NCI-H187 (cell line): Measurements from ENCODE around the gene LCLAT1.
A peak's percentile ranks its signal among the peaks of the same experiment; 100 is the strongest.
"Not testable (repeated sequence)": the region's sequence is repeated elsewhere in the genome, so short reads cannot be mapped to it uniquely, and the experiment has no call there.

Experiments used
- DNase-seq, 2 experiments: peaks; one replicate each; lab custom pipeline; 2025; lab: John Stamatoyannopoulos, UW

Gene LCLAT1

DNA sequence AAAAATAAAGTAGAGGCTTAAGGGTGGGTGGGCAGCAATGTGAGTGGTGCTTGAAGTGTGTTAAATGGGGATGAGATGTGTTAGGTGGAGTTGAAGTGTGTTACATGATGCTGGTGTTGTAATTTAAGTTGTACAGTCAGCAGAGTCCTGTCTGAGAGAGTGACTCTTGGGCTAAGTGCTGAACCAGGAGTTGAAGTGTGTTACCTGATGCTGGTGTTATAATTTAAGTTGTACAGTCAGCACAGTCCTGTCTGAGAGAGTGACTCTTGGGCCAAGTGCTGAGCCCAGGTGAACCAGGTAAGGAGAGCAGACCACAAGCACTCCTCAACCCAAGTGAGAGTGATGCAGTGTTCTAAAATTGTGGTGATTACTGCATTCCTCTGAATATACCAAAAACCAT lies 40.6 kb downstream of the LCLAT1 start:
- DNase-seq = peak; percentile 35 to 63

DNA sequence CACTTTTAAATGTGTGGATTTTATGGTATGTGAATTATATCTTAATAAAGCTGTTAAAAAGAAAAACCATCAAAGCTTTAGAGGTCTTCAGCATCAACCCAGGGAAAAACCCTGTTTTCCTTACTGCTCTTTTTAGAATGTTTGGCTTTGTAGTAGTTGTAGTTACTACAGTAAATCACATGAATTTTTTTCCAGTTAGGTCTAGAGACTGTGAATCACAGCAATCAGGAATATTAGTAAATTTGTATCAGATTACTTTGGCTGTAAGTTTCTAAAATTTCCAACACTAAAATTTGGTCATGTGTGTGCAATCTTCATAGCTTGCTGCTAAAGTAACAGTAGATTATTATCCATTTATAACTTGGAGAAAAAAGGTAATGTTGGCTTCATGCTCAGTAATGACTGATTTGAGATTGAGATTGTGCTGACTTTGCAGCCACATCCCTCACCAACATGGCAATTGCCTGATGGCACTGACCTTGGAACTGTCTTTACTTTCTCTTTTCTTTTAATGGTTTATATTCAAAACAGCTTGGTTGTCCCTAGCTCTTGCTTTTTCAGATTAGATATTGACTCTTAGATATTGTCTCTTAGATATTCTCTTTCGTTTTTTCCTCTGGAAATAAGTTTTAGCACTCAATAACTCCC lies 41.1 kb downstream of the LCLAT1 start:
- DNase-seq = no peak

DNA sequence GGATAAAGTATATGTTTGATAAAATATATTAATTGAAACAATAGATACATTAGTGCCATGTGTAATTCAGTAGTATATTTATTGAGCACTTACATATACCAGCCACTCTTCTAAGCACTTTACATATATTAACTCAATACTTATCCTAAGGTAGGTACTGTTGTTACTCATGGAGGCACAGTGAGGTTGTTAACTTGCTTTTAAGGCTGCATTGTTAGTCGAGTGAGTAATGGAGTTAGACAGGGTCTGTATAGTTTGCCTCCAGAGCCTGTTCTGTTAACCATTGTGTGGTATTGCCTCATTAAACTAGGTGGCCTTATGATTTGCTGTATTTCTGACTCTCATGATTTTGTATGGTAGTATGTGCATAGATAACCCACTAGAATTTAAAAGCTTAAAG lies 44.2 kb downstream of the LCLAT1 start:
- DNase-seq = no peak

DNA sequence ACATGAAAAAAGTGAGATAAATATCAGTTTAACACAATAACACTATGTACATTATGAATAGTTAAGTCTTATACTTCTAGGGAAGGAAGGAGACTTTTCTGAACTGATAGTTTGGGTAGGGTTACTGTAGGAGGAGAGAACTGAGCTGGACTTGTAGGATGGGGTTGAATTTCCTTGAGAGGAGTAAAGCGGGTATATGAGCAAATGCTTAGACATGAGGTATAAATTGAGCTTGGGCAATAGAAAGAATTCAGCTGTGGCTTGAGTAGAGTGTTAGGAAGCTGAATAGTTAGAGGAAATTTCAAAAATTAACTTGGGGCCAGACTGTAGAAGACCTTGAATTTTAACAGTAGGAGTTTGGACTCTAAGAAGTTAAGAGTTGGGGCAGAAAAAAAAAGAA lies 45.1 kb downstream of the LCLAT1 start:
- no peak for DNase-seq

DNA sequence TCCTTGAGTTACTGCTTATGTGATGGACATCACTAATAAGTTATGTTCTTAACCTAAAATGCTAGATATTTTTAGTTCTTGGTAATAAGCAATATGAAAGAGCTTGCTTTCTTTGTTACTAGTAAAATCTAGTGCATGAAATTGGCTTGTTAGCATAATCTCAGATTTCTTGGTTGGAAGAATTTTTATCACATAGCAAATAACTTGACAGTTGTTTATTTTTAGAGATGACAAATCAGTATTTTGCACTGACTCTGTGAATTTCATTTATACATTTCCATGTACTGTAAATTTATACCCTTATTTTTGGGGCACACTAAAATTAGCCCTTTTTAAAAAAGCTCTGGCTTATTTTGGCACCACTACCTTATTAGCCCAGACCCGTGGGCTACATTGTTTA lies 45.6 kb downstream of the LCLAT1 start:
- DNase-seq = no peak

DNA sequence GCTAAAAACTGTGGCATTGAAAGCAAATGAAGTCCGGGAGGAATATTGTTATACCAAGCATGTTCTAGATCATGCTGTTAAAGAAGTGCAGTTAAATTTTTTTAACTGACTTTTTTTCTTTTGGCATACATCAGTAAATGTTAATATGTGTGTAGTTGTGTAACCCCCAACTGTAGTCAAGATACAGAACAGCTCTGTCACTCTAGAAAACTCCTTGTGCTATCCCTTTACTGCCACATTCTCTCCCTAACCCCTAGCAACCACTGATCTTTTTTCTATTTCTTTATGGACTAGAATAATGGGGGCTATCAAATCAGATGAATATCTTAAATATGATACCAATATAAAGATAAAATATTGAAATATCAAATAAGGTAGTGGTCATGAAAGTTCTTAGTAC lies 46.4 kb downstream of the LCLAT1 start:
- no peak for DNase-seq

DNA sequence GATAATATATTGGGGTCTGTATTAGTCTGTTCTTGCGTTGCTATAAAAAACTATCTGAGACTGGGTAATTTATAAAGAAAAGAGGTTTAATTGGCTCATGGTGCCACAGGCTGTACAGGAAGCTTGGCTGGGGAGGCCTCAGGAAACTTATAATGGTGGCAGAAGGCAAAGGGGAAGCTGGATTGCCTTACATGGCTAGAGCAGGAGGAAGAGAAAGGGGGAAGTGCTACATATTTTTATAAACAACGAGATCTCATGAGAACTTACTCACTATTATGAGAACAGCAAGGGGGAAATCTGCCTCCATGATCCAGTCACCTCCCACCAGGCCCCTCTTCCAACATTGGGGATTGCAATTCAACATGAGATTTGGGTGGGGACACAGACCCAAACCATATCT lies 48.9 kb downstream of the LCLAT1 start:
- not testable (repeated sequence) for DNase-seq

DNA sequence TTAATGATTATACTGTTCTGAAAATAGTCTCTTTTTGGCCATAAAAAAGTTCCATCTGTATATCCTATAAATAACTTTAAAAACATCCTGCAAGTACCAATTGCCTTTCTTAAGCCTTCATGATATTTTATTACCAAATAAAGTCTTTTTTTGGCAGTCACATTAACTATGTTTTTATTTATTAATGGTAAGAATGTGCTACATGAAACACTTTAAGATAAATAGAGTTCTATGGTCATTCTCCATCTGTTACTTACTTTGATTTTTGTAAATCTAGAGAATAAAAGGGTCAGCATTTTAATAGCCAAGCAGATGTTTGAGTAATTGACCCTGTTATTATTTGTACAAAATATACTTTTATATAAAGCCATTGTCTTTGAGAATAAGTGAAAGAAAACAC lies 52.6 kb downstream of the LCLAT1 start:
- no peak for DNase-seq

DNA sequence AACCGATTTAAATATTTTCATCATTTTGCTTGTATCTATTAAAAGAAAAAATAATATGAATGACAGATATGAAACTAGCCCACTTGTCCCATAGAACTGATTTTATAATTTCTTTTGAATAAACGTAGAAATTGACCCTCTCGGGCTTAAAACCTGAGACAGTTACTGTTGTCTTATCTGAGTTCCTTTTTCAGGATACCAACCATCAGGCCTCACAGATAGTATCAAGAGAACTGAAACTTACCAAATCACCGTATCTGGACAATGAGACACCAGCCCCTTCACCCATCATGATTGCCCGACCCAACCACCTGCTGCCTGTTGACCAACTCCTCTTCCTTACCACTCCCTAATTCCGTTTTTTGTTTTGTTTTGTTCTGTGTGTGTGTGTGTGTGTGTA lies 53.7 kb downstream of the LCLAT1 start:
- DNase-seq = no peak

DNA sequence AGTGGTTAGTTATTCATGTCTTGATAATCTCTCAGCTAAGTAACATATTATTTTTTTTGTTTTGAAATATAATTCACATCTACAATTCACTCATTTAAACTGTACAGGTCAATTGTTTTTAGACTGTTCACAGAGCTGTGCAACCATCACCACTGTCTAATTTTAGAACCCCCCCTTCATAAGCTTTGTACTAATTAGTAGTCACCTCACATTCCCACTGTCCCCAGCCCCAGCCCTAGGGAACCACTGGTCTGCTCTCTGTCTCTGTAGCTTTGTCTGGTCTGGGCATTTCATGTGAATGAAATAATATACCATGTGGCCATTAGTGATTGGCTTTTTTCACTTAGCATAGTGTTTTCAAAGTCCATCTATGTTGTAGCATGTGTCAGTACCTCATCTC lies 55.3 kb downstream of the LCLAT1 start:
- DNase-seq = no peak

DNA sequence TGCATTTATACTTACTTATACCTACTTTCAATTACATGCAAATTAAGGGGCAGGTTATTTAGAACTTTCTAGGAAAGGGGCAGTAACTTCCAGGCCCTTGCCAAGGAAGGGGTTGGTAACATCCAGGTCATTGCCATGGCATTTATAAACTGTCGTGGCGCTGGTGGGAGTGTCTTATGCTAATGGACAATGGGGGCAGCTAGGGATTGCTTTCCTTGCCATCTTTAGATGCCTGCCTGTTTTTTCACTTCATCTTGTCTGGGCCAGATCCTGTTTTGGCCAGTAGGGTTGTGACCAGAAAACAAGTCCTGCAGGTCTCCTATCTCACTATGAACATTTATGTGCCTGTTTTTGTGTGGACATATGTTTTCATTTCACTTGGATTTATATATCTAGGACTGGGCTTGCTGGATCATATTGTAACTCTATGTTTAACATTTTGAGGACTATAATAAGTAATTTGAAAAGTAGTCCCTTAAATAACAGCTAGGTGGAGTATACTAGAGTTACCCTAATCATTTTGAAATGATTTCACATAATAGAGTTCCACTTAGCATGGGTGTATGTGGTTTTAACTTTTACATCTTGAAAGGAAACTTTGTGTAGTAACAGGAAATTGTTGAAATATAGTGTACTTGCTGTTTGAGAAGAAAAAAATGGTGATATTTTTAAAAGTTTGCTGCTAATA lies 56.1 kb downstream of the LCLAT1 start:
- no peak for DNase-seq

DNA sequence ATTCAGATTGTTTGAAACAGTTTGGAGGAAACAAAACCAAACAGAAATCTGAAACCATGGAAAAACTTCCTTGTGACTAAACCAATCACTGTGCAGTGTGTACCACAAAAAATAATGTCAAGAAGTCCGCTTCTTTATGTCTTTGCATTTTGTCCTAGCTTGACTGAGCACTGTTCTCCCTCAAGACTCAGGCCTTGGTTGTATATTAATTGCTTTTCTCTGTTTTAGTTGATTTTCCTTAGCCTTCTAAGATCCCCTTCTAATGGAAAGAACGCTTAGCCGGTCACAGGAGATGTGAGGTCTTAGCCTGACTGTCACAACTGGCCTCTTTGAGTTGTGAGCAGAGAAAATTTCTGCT lies 56.6 kb downstream of the LCLAT1 start:
- DNase-seq = no peak

DNA sequence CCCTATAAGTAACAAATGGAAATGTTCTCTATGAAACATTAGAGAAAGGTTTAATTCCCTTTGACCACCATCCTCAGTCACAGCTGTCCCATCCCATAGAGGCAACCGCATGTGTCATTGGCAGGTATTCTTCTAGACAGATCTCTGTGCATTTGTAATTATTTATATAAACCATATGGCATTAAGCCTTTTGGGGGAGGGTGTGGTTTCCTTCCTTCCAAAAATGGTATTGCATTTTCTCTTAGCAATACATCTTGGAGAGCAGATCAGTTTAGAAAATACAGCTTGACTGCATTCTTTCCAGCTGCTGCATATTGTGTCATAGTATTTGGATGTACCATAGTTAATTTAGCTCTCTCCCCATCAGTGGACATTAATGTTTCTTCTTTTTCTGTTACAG lies 57.7 kb downstream of the LCLAT1 start:
- no peak for DNase-seq

DNA sequence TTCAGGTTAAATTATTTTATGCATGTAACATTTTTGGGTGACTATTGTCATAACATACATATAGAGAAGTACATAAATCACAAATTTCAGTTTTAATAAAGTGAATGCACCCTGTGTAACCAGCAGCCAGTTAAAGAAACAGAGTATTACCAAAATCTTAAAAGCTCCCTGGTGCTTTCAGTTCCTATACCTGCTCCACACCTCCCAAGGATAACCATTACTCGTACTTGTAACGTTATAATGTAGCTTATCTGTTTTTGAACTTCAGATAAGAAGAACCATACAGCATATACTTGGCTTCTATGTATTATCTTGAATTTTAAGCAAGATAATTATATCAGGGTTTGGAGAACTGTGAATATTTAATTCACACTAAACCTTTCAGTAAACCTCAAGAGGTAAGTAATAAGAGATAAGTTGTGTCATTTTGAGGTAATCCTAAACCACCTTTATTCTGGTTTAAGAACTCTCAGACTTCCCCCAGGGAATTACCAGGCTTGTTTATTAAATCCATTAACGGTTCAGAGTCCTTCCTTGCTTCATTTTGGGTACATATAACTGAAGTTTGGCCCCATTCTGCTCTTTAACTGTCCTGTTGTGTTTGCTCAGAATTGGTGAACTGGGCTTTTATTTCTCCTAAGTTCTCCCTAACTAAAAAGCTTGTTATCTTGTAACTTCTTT lies 58.6 kb downstream of the LCLAT1 start:
- DNase-seq = no peak

DNA sequence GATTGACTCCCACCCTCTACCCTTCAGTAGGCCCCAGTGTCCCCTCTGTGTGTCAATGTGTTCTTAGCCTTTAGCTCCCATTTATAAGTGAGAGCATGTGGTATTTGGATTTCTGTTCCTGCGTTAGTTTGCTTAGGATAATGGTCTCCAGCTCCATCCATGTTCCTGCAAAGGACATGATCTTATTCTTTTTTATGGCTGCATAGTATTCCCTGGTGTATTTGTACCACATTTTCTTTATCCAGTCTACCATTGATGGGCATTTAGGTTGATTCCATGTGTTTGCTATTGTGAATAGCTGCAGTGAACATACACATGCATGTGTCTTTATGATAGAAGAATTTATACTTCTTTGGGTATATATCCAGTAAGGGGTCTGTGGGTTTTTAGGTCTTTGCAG lies 60.4 kb downstream of the LCLAT1 start:
- DNase-seq = not testable (repeated sequence)

DNA sequence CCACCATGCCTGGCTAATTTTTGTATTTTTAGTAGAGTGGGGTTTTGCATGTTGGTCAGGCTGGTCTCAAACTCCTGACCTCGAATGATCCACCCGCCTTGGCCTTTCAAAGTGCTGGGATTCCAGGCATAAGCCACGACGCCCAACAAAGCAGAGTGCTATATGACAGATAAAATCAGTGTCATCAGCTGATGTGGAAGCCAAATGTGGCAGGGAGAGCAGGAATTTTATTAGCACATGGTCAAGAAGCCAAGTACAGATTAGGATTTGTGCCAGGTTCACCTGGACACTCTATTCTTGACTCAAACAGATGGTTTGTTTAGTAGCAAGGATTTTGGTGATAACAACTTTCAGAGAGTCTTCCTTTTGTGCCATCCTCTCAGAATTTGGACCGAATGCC lies 62.7 kb downstream of the LCLAT1 start:
- DNase-seq = no peak

DNA sequence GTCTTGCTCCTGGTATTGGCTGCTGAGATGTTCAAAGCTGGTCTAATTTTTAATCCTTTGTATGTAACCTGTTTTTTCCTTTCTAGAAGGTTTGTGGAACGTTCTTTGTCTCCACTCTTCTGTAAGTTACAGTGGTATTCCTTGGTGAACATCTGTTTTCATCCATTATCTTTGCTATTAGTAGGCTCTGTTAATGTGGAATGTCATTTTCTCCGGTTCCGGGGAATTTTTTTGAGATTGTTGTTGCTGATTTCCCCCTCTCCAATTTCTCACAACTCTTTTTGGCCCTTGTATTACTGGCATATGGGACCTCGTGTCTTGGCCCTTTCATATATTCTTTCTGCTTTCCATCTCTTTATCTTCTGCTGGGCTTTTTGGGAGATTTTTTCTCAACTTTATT lies 63.4 kb downstream of the LCLAT1 start:
- DNase-seq = no peak

DNA sequence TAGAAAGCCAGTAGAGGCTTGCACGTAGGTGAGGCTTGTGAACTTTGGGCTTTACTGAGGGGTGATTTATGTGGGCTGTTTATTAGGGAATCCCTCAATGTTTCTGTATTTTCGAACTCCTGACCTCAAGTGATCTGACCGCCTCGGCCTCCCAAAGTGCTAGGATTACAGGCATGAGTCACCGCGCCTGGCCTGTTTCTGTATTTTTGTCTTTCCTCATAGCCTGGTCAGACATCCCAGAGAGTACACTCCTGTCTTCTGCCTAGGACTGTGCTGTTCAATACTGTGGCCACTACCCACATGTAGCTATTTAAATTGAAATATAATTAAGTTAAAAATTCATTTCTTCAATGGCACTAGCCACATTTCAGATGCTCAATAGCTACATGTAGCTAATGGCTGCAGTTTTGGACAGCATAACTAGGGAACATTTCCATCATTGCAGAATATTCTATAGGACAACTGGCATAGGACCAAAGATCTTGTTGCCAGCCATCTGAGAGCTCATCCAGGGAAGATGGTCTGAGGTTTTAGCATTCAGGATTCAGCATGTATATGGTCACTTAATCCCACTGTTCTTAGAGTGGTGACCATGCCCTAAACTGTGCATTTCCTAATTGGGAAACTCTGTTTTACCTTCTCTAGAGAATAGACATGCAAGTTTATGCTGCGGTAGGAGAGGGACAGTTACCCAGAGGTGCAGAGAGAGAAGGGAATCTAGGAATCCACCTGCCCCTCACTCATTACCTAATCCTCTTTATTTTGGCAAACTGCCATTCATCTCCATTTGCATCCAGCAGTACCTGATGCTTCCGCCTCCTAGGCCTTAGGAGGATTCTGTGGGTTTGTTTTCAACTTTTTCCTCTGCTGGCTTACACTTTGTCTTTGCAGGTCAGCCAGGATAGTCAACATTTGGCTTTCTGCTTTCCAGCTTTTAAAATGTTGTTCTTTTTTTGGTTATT lies 64.4 kb downstream of the LCLAT1 start:
- DNase-seq = no peak

DNA sequence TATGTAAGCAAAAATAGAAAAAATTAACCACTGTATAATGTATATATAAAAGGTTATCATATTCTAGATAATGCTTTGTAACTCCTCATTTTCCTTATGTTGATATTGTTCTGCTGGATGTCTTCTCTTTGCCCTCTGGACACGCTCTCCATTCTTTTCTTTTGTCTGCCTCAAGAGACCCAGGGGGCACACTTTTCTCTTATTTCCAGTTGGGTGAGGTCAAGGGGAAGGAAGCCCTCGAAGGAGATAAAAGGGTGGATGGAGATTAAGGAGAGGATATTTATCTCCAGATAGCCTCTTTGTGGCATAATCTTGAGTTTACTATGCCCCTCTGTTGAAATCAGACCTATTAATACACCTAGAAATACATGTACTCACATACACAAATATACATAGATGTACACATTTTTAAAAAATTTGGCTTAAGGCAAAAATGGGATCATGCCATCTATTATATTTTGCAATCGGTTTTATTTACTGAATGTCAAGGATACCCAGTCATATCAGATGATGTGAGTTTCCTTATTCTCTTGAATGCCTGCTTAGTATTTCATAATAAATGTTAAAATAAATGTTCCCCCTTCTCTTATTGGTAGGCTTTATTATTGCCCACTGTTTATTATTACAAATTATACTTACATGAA lies 65.3 kb downstream of the LCLAT1 start:
- DNase-seq = no peak

DNA sequence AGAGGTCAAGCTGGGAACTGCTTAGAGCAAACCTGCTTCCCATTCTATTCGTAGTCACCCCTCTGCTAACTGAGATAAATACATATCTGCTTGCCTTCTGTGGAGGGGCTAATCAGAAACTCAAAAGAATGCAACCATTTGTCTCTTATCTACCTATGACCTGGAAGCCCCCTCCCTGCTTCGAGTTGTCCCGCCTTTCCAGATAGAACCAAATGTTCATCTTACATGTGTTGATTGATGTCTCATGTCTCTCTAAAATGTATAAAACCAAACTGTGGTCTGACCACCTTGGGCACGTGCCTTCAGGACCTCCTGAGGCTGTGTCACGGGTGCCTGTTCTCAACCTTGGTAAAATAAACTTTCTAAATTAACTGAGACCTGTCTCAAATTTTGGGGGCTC lies 66.6 kb downstream of the LCLAT1 start:
- DNase-seq = not testable (repeated sequence)

DNA sequence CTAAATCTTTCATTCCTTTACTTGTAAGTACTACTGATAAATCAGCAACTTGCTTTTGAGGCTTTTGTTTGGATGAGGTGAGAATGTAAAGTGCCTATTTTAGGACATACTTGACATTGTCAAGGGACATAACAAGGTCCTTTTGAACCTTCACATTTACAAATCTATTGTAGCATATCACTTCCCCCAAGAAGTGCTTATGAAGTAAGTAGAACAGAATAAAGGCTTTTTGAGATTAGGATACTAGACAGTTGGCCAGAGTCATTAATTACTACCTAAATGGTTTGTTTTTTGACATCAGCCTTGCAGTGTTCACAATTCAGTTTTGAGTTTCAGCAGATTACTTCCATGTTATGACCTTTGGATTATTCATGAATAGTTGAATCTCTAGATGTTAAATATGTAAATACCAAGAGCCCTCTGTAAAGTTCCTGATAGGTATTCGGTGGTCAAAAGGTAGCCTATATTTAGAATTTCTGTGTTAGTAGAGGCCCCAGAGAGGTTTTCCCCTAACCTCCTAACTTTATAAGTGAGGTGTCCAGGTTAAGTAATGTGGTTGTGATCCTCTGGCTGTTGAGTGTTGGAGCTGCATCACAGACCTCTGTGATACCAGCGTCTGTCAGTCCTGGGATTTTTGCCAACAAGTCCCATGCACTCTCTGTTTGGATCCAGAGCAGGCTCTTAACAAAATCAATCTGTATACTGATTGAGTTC lies 67.2 kb downstream of the LCLAT1 start:
- DNase-seq = no peak
